ENCODE measurements around the gene AMBP. TPM values are rescaled to one million over a fixed set of nuclear protein-coding genes. Genes with fewer than 3 reads are reported as not detected.

The AMBP gene
- total RNA-seq, 2 experiments from 2014 or later: not detected

DNA sequence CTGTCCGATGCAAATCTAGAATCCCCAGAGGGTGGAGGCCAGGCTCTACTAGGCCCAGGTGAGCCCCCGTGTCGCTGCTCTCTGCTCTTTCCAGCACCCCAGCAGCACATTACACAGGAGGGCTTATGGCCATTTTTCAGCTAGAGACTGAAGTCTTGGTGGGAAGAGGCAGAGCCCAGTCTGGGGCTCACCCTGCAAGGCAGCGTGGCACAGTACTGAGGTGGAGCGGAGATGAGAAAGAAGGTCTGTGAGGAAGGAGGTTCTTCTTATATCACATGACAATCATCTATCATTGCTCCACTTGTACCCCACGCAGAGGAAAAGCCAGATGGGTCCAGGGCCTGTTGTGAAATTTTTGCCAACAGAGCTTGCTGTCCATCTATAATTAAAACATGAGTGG lies 31.0 kb upstream of the AMBP start:
- H3K36me3 Mint-ChIP-seq (ENCODE audit: low read depth): no peaks in the 10 kb centered on the region
- intact Hi-C loops (cut with DNase I, micrococcal nuclease): loop anchor here (2.0 to 5.0 kb wide), 5 partner anchors 43 to 543 kb away; partner anchors contain the start of gene COL27A1 (in 1 of the 2)
- ATAC-seq: no peak
- POLR2A ChIA-PET: no interaction called here
- CTCF ChIA-PET: interaction anchor here (0.7 to 3.8 kb wide), 6 partner anchors 12 to 184 kb away, joined by 3 to 33 read pairs (median 6); no protein-coding TSS in a partner anchor
- no peaks in the 10 kb centered on the region for H3K4me1 Mint-ChIP-seq
- H3K4me3 Mint-ChIP-seq: no peak overlapping the region
- no peak overlapping the region for H3K27ac Mint-ChIP-seq
- peaks cover 14% of the 10 kb centered on the region for H3K27me3 Mint-ChIP-seq
- no peak for DNase-seq
- no peaks in the 10 kb centered on the region for H3K9me3 Mint-ChIP-seq (ENCODE audit: low read depth)

DNA sequence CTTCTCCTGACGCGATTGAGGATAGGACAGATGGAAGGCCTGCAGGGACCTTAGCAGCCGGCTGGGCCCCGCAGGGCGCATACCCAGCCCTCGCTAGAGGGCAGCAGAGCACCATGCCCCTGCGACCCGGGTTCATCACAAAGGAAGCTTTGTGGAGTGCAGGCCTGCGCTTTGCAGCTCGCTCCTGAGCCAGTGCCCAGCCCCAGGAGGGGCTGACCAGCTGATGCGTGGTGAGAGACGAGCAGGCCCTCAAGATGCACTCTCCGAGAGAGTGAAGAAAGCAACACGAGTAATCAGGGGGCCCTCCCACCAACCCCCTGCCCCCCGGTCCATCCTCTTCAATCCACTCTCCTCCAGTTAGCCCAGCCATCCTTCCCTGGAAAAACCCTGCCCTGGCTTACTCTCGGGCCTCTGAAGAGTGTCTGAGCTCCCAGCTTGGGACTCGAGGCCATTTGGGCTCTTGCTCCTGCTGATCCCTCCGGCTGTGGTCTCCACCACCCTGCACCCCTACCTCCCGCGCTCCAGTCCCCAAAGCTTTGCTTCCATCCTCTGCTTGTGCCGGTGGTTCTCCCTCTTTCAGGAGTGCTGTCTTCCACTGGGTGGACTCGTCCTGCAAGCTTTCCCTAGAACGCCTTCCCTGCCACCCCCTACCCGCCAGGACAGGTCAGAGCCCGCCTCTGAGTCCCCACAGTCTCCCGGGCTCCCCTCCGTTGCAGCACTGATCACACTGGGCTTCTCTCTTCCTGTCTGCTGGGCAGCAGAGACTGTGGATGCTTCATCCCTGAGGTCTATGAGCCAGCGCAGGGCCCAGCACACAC lies 30.1 kb upstream of the AMBP start:
- ChIA-PET CTCF (interaction anchor here (0.6 to 3.8 kb wide), 20 partner anchors 8 to 443 kb away, joined by 3 to 33 read pairs (median 4); no protein-coding TSS in a partner anchor), POLR2A (no interaction called here)
- Mint-ChIP-seq H3K4me3 (no peak overlapping the region), H3K36me3 (ENCODE audit: low read depth) (no peaks in the 10 kb centered on the region), H3K27ac (no peak overlapping the region), H3K27me3 (peaks cover 10% of the 10 kb centered on the region), H3K9me3 (ENCODE audit: low read depth) (no peaks in the 10 kb centered on the region), H3K4me1 (no peaks in the 10 kb centered on the region)
- intact Hi-C loops (cut with DNase I, micrococcal nuclease): loop anchor here (1.0 to 5.0 kb wide), 7 partner anchors 44 to 544 kb away; partner anchors contain the start of gene COL27A1 (in 1 of the 2)
- DNase-seq (peak; percentile 83), ATAC-seq (peak; percentile 92)

GRCh38 chr9:114107286-114108001 lies 29.3 kb upstream of the AMBP start:
- peaks cover 9% of the 10 kb centered on the region for H3K27me3 Mint-ChIP-seq
- CTCF ChIA-PET: interaction anchor here (0.6 to 3.8 kb wide), 15 partner anchors 12 to 442 kb away, joined by 3 to 33 read pairs (median 4); no protein-coding TSS in a partner anchor
- H3K4me1 Mint-ChIP-seq: no peaks in the 10 kb centered on the region
- H3K9me3 Mint-ChIP-seq (ENCODE audit: low read depth): no peaks in the 10 kb centered on the region
- H3K27ac Mint-ChIP-seq: no peak overlapping the region
- DNase-seq (no peak), ATAC-seq (peak; percentile 12)
- POLR2A ChIA-PET: no interaction called here
- intact Hi-C loops (cut with DNase I, micrococcal nuclease): loop anchor here (1.0 to 5.0 kb wide), 7 partner anchors 45 to 545 kb away; partner anchors contain the start of gene COL27A1 (in 1 of the 2)
- H3K4me3 Mint-ChIP-seq: no peak overlapping the region
- H3K36me3 Mint-ChIP-seq (ENCODE audit: low read depth): no peaks in the 10 kb centered on the region

DNA sequence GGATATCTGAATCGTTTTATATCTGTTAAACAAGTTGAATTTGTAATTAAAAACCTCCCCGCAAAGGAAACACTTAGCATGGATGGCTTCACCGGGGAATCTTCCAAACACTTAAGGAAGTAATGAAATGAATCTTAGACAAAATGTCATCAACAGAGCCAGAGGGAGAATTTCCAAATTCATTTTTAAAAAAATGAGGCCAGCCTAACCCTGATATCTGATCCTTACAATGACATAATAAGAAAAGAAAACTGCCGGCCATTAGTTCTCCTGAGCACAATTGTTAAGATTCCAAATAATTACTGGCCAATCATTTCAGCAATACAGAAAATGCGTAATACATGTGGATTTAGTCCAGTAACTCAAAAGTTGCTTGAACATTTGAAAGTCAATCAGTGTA lies 27.1 kb upstream of the AMBP start:
- POLR2A ChIA-PET: no interaction called here
- Mint-ChIP-seq H3K9me3 (ENCODE audit: low read depth) (peaks cover 4% of the 10 kb centered on the region), H3K4me1 (no peaks in the 10 kb centered on the region), H3K36me3 (ENCODE audit: low read depth) (peaks cover 3% of the 10 kb centered on the region), H3K27ac (no peak overlapping the region), H3K4me3 (no peak overlapping the region), H3K27me3 (peaks cover 14% of the 10 kb centered on the region)
- DNase-seq (no peak), ATAC-seq (no peak)
- intact Hi-C loops (cut with DNase I, micrococcal nuclease): loop anchor here (5.0 kb wide), 4 partner anchors 47 to 547 kb away; no protein-coding TSS in a partner anchor
- CTCF ChIA-PET: interaction anchor here (1.6 kb wide), 1 partner anchor 187 kb away, joined by 8 read pairs; no protein-coding TSS in a partner anchor

GRCh38 chr9:114102484-114102883 lies 24.4 kb upstream of the AMBP start:
- H3K9me3 Mint-ChIP-seq (ENCODE audit: low read depth): peaks cover 4% of the 10 kb centered on the region
- H3K36me3 Mint-ChIP-seq (ENCODE audit: low read depth): peaks cover 3% of the 10 kb centered on the region
- ATAC-seq (no peak), DNase-seq (no peak)
- POLR2A ChIA-PET: no interaction called here
- H3K4me3 Mint-ChIP-seq: no peak overlapping the region
- H3K27me3 Mint-ChIP-seq: peaks cover 22% of the 10 kb centered on the region
- intact Hi-C loops (cut with DNase I, micrococcal nuclease): no loop called here
- no peak overlapping the region for H3K27ac Mint-ChIP-seq
- no peaks in the 10 kb centered on the region for H3K4me1 Mint-ChIP-seq
- CTCF ChIA-PET: interaction anchor here (0.8 to 2.4 kb wide), 2 partner anchors 17 to 19 kb away, joined by 3 to 10 read pairs; no protein-coding TSS in a partner anchor

DNA sequence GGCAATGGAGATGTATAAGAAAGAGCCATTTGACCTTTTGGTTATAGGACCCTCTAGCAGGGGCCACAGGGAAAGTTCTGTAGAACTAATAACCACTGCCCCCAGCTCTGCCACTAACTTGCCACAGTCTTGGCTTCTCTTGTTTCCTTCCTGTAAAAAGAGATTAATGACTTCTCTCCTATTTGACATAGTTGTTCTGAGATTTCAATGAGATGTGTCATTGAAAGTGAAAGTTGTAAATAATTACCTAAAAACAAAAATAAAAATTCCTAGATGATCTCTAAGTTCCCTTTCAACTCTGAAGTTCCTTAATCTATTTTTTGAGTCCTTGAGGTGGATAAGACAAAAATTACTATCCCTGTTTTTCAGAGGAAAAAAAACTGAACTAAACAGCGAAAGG lies 22.4 kb upstream of the AMBP start:
- no peak overlapping the region for H3K27ac Mint-ChIP-seq
- intact Hi-C loops (cut with DNase I, micrococcal nuclease): no loop called here
- H3K4me3 Mint-ChIP-seq: no peak overlapping the region
- ATAC-seq (no peak), DNase-seq (no peak)
- POLR2A ChIA-PET: no interaction called here
- H3K9me3 Mint-ChIP-seq (ENCODE audit: low read depth): peaks cover 4% of the 10 kb centered on the region
- no peaks in the 10 kb centered on the region for H3K4me1 Mint-ChIP-seq
- peaks cover 34% of the 10 kb centered on the region for H3K27me3 Mint-ChIP-seq
- H3K36me3 Mint-ChIP-seq (ENCODE audit: low read depth): peaks cover 3% of the 10 kb centered on the region
- CTCF ChIA-PET: no interaction called here

DNA sequence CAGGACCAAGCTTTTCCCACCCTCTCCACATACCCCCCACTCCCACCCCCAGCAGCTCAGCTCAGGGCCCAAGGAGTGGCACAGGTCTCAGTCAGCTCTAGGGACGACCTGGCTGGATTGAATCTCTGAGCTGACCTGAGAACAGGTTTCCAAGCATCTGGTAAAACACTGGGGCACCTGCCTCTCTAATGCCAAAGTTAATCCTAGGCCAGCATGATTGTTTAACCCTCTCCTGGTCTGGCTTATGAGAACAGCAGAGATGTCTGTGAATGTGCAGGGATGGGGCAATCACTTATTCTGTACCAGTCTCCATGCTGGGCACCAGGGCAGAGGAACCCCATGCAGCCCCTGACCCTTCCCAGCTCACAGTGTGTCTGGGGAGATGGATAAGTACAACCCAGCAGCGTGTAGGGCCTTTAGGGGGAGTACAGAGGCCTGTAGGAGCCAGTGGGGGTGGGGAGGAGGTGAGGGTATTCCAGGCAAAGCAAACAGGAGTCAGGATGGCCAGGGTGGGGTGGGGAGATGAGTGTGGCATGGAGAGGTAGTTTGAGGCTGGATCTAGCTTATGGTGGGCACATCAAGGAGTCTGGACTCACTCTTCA lies 21.7 kb upstream of the AMBP start:
- intact Hi-C loops (cut with DNase I, micrococcal nuclease): no loop called here
- Mint-ChIP-seq H3K4me1 (no peaks in the 10 kb centered on the region), H3K27ac (no peak overlapping the region), H3K27me3 (peaks cover 34% of the 10 kb centered on the region), H3K36me3 (ENCODE audit: low read depth) (peaks cover 3% of the 10 kb centered on the region), H3K9me3 (ENCODE audit: low read depth) (peaks cover 4% of the 10 kb centered on the region), H3K4me3 (no peak overlapping the region)
- ChIA-PET CTCF (interaction anchor here (1.0 kb wide), 1 partner anchor 191 kb away, joined by 6 read pairs; no protein-coding TSS in a partner anchor), POLR2A (no interaction called here)
- DNase-seq: no peak
- ATAC-seq: no peak

GRCh38 chr9:114098936-114099668 lies 21.0 kb upstream of the AMBP start, which contains the start of gene KIF12:
TSS of gene KIF12 (minus strand) at chr9:114099292. CDS start at chr9:114099276, 16 bp downstream.
- H3K9me3 Mint-ChIP-seq (ENCODE audit: low read depth): peaks cover 4% of the 10 kb centered on the region
- H3K4me3 Mint-ChIP-seq: no peak within 1 kb of the TSS
- peaks cover 37% of the 10 kb centered on the region for H3K27me3 Mint-ChIP-seq
- POLR2A ChIA-PET: no interaction called here
- no peak for ATAC-seq
- no peak within 1 kb of the TSS for H3K27ac Mint-ChIP-seq
- peaks cover 3% of the 10 kb centered on the region for H3K36me3 Mint-ChIP-seq (ENCODE audit: low read depth)
- no peak for DNase-seq
- intact Hi-C loops (cut with DNase I, micrococcal nuclease): loop anchor here in 1 of 2 experiments (1.0 kb wide), 2 partner anchors 56 to 299 kb away; partner anchors contain the start of gene COL27A1
- CTCF ChIA-PET: interaction anchor here (0.6 to 1.0 kb wide), 2 partner anchors 76 to 191 kb away, joined by 3 to 6 read pairs; no protein-coding TSS in a partner anchor
- H3K4me1 Mint-ChIP-seq: no peaks in the 10 kb centered on the region

DNA sequence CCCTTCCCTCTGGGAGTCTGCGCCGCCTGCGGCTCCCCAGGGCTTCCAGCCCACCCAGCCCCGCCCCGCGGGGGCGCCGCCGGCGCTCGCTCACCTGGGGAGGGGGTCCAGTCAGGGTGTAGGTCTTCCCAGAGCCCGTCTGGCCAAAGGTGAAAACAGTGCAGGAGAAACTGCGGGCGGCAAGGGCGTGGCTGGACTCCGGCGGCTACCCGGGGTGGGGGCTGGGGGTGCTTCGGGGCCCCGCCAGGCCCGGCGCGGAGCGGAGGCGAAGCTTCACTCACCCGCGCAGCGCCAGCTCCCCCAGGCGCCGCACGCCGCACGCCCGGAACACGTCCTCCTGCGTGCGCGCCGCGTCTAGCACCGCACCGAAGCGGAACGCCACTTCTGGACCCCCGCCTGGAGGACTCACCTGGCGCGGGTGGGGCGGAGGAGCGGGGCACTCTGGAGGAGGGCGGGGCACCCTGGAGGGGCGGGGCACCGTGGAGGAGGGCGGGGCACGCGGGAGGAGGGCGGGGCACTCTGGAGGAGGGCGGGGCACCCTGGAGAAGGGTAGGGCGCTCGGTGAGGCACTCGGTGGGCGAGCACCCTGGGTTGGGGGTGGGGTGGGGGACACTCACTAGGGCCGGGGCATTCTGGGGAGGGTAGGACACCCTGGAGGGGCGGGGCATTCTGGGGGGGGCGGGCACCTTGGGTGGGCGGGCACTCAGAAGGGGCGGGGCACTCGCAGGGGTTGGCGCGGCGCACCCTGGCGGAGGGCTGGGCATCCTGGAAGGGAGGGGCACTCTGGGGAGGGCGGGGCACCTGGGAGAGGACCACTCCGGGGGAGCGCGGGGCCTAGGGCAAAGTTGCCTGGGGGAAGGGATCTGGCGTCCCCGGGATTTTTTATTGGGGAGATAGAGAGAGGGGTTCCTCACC lies 20.2 kb upstream of the AMBP start:
- Mint-ChIP-seq H3K27me3 (peaks cover 36% of the 10 kb centered on the region), H3K9me3 (ENCODE audit: low read depth) (peaks cover 4% of the 10 kb centered on the region), H3K27ac (no peak overlapping the region), H3K36me3 (ENCODE audit: low read depth) (peaks cover 3% of the 10 kb centered on the region), H3K4me3 (no peak overlapping the region), H3K4me1 (no peaks in the 10 kb centered on the region)
- intact Hi-C loops (cut with DNase I, micrococcal nuclease): loop anchor here in 1 of 2 experiments (1.0 kb wide), 2 partner anchors 57 to 300 kb away; partner anchors contain the start of gene COL27A1
- ATAC-seq (peak; percentile 86), DNase-seq (peak; percentile 71)
- ChIA-PET POLR2A (no interaction called here), CTCF (no interaction called here)

DNA sequence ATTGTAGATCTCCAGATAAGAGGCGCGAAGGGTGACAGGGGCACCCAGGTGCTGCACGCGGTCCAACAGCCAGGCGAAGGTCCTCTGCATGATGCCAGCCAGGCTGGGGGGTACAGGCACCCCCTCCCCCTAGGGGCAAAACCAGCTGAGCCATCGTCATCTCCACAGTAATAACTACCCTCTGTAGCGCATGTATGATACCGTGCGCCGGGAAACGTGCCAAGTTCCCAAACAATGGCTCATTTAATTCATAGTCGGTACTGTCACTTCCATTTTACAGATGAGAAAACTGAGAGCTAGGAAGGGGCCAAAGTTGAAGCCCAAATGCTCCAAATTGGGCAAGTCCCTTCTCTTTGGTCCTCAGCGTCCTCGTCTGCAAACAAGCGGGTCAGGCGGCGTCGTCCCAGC lies 19.5 kb upstream of the AMBP start:
- CTCF ChIA-PET: no interaction called here
- DNase-seq: peak; percentile 33
- intact Hi-C loops (cut with DNase I, micrococcal nuclease): loop anchor here in 1 of 2 experiments (1.0 kb wide), 2 partner anchors 58 to 301 kb away; partner anchors contain the start of gene COL27A1

More for the DNA sequence above, 19.5 kb upstream of the AMBP start:
- Mint-ChIP-seq H3K27ac (no peak overlapping the region), H3K4me1 (no peaks in the 10 kb centered on the region), H3K4me3 (no peak overlapping the region), H3K27me3 (peaks cover 36% of the 10 kb centered on the region), H3K9me3 (ENCODE audit: low read depth) (peaks cover 4% of the 10 kb centered on the region), H3K36me3 (ENCODE audit: low read depth) (peaks cover 3% of the 10 kb centered on the region)
- ATAC-seq: no peak
- POLR2A ChIA-PET: no interaction called here
